NCI-H345 treated with DMSO at 0.1 percent for 48 hours (cell line): ENCODE measurements around the gene VENTX.

Experiments
- DNase-seq: peaks from one replicate; lab custom pipeline; 2025; ENCODE audit not compliant: unreplicated experiment; lab: John Stamatoyannopoulos, UW

The VENTX gene

DNA sequence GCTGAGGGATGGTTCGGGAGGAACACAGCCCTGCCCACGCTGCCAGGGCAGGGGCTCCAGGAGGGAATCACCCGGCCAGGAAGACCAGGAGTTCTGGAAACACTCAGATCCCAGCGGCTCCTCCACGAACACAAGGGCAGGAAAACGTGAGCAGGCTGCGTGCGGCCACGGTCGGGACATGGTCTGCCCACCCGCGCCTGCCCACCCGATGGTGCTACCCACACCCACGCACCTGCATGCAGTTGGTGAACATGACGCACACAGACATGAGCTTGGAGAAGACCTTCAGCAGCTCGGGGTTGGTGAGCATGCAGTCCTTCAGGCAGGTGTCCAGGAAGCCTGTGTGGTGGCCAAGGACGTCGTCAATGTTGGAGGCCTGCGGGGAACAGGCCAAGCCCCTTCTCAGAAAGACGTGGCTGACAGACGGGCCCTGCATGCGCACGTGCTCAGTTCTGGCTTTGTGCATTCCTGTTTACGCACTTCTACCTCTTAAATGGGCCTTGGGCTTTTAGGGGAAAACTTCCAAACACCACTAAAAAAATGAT is 45.3 kb downstream of the VENTX start:
- no peak for DNase-seq

DNA sequence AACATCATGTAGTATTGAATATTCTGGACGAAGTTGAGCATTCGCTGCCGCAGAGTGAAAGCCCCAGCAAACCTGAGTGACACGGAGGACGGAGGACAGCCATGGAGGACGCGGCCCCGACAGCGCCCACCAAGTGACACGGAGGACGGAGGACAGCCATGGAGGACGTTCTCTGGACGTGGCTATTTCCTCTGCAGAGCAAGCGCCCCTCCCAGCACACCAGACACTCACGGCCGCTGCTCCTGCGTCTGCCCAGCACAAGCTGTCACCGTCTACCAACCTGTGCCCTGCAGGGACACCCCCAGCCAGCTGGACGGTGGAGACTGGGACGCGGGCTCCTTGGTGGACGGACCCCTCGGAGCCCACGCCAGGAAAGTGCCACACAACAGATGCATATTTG is 46.3 kb downstream of the VENTX start:
- DNase-seq, result no peak

DNA sequence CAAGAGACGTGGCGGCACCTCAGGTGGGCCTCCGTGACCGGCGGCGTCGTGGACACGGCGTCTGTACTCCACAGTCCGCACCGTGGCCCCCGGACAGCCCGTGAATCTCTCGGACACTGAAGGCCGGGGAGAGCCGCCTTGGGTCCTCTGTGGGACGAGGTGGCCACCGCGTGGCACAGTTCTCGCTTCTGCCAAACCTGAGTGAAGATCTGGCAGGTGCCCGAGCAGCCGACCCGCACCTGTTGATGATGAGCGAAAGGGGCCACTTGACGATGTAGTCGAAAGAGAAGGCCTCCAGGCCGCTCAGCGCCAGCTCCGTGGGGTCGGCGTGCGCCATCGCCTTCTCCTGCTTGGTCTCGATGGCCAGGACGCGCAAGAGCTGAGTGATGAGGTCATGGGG is 47.6 kb downstream of the VENTX start:
- DNase-seq, result no peak

DNA sequence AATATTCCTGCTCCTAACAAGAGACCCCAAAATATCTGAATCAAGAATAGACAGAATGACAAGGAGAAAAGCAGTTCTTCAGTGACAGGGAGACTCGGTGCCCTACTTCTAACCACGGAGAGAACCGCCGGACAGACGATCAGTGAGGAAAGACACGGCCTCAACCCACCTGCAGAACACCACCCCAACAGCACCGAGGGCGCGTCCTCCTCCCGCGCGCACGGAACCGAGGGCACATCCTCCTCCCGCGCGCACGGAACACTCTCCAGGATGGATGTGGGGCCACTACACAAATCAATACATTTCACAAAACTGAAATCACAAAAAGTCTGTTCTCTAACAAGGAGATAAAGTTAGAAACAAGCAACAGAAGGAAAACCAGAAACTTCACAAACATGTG is 48.7 kb downstream of the VENTX start:
- no peak for DNase-seq

DNA sequence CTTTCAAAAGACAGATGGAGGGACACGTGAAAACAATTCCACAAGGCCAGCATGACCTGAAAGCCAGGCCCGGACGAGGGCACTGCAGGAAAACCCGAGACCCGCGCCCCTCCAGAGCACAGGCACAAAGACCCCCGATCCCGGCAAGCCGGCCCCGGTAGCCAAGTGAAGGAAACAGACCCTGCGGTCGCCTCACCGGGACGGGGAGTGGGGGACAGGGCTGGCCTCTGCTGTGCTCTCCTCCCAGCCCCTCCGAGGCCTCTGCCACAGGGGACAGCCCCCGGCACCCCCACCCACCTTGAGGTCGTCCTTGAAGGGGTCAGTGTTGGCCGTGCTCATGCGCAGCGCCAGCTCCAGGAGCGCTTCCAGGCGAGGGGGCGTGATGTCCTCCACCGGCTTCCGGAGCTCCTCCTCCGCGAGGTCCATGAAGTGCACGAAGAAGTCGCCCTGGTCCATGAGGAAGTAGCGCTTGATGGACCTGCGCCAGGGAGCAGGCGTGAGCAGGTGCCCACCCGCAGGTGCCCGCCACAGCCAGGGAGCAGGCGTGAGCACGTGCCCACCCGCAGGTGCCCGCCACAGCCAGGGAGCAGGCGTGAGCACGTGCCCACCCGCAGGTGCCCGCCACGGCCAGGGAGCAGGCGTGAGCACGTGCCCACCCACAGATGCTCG is 50.3 kb downstream of the VENTX start:
- no peak for DNase-seq

DNA sequence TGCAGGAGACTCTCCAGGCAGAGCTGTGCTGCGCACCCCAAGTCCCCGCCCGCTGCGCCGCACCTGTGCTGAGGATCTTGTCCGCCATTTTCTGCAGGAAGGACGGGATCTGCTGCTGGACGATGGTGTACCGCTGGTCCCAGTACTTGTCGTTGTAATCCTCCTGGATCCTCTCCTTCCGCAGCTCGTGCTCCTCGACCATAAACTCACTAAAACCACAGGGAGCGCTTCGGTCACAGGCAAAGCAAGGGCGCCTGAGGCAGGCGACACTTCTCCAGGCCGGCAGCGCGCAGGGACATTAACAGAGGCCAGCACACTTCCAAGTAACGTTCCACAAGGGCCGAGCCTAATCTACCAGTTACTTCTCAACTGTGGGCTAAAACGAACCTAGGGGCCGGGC is 52.1 kb downstream of the VENTX start:
- no peak for DNase-seq
